Effector memory CD4-positive, alpha-beta T cell (primary cell): Measurements from ENCODE around the gene S100A10.

Source experiments
- DNase-seq, 3 donors: peaks; one replicate each; pipeline ENCODE4 v3.0.0-alpha.2; 2020
- H3K27ac ChIP-seq: 2 replicates; pipeline ENCODE4 v1.7.0; 2013; ENCODE audit warnings: mild to moderate bottlenecking, low read length, moderate library complexity; ENCODE audit not compliant: insufficient read depth, poor library complexity, severe bottlenecking
- H3K27me3 ChIP-seq: replicated peaks from 2 replicates; pipeline ENCODE4 v1.7.0; 2013; ENCODE audit warnings: mild to moderate bottlenecking, low read length; ENCODE audit not compliant: insufficient read depth, control insufficient read depth, poor library complexity, severe bottlenecking
- H3K36me3 ChIP-seq: 2 replicates; pipeline ENCODE4 v1.7.0; 2013; ENCODE audit warnings: mild to moderate bottlenecking, low read length, moderate library complexity; ENCODE audit not compliant: control insufficient read depth, insufficient read depth
- H3K4me1 ChIP-seq: 2 replicates; pipeline ENCODE4 v1.7.0; 2013; ENCODE audit warnings: low read length, mild to moderate bottlenecking; ENCODE audit not compliant: control insufficient read depth, insufficient read depth, poor library complexity, severe bottlenecking
- H3K4me3 ChIP-seq: 2 replicates; pipeline ENCODE4 v1.7.0; 2013; ENCODE audit warnings: low read length, low read depth, mild to moderate bottlenecking; ENCODE audit not compliant: insufficient read depth, poor library complexity, severe bottlenecking
- H3K9me3 ChIP-seq: 2 replicates; pipeline ENCODE4 v1.7.0; 2013; ENCODE audit warnings: mild to moderate bottlenecking, low read length, moderate library complexity; ENCODE audit not compliant: control insufficient read depth

The S100A10 gene

GRCh38 chr1:151989211-151989862 lies 4.3 kb downstream of the S100A10 start:
- Histone ChIP-seq H3K27ac (peak overlapping the region; percentile 21), H3K4me3 (no peak overlapping the region), H3K27me3 (no peaks in the 10 kb centered on the region), H3K36me3 (peaks cover 21% of the 10 kb centered on the region), H3K9me3 (no peaks in the 10 kb centered on the region), H3K4me1 (peaks cover 51% of the 10 kb centered on the region)
- DNase-seq, result no peak

GRCh38 chr1:151988405-151988923 lies 5.2 kb downstream of the S100A10 start:
- DNase-seq, result no peak
- H3K9me3 ChIP-seq, result no peaks in the 10 kb centered on the region
- peaks cover 30% of the 10 kb centered on the region for H3K36me3 ChIP-seq
- H3K4me3 ChIP-seq, result no peak overlapping the region
- peak overlapping the region; percentile 11 for H3K27ac ChIP-seq
- peaks cover 49% of the 10 kb centered on the region for H3K4me1 ChIP-seq
- no peaks in the 10 kb centered on the region for H3K27me3 ChIP-seq

- Histone ChIP-seq H3K4me3 (no peak overlapping the region), H3K27ac (no peak overlapping the region), H3K9me3 (no peaks in the 10 kb centered on the region), H3K4me1 (peaks cover 36% of the 10 kb centered on the region), H3K27me3 (no peaks in the 10 kb centered on the region), H3K36me3 (peaks cover 44% of the 10 kb centered on the region)
- no peak for DNase-seq
Measured at GRCh38 chr1:151986501-151987190, 7.0 kb downstream of the S100A10 start.

GRCh38 chr1:151985768-151986167 lies 7.9 kb downstream of the S100A10 start:
- peaks cover 51% of the 10 kb centered on the region for H3K36me3 ChIP-seq
- no peak for DNase-seq
- no peaks in the 10 kb centered on the region for H3K9me3 ChIP-seq
- peaks cover 31% of the 10 kb centered on the region for H3K4me1 ChIP-seq
- no peaks in the 10 kb centered on the region for H3K27me3 ChIP-seq
- no peak overlapping the region for H3K27ac ChIP-seq
- no peak overlapping the region for H3K4me3 ChIP-seq

- H3K9me3 ChIP-seq, result no peaks in the 10 kb centered on the region
- H3K27me3 ChIP-seq, result no peaks in the 10 kb centered on the region
- DNase-seq, result no peak
- H3K4me1 ChIP-seq, result peaks cover 26% of the 10 kb centered on the region
- no peak overlapping the region for H3K4me3 ChIP-seq
- H3K27ac ChIP-seq, result no peak overlapping the region
- peaks cover 53% of the 10 kb centered on the region for H3K36me3 ChIP-seq
Measured at GRCh38 chr1:151985270-151985669, 8.4 kb downstream of the S100A10 start.

- H3K27ac ChIP-seq, result peak overlapping the region; percentile 15
- peaks cover 53% of the 10 kb centered on the region for H3K36me3 ChIP-seq
- no peaks in the 10 kb centered on the region for H3K27me3 ChIP-seq
- no peak for DNase-seq
- no peak overlapping the region for H3K4me3 ChIP-seq
- peaks cover 18% of the 10 kb centered on the region for H3K4me1 ChIP-seq
- no peaks in the 10 kb centered on the region for H3K9me3 ChIP-seq
Measured at GRCh38 chr1:151984313-151984956, 9.2 kb downstream of the S100A10 start.

- Histone ChIP-seq H3K27me3 (no peaks in the 10 kb centered on the region), H3K4me3 (no peak overlapping the region), H3K36me3 (peaks cover 53% of the 10 kb centered on the region), H3K27ac (no peak overlapping the region), H3K4me1 (peaks cover 17% of the 10 kb centered on the region), H3K9me3 (no peaks in the 10 kb centered on the region)
- DNase-seq, result no peak
Measured at GRCh38 chr1:151982300-151983005, 11.2 kb downstream of the S100A10 start.

- Histone ChIP-seq H3K27me3 (no peaks in the 10 kb centered on the region), H3K9me3 (no peaks in the 10 kb centered on the region), H3K4me1 (peaks cover 17% of the 10 kb centered on the region), H3K36me3 (peaks cover 47% of the 10 kb centered on the region), H3K27ac (no peak overlapping the region), H3K4me3 (no peak overlapping the region)
- DNase-seq, result no peak
Measured at GRCh38 chr1:151981178-151981525, 12.5 kb downstream of the S100A10 start.

GRCh38 chr1:151980287-151981177 lies 13.1 kb downstream of the S100A10 start:
- H3K27ac ChIP-seq, result no peak overlapping the region
- no peaks in the 10 kb centered on the region for H3K9me3 ChIP-seq
- H3K4me3 ChIP-seq, result no peak overlapping the region
- H3K36me3 ChIP-seq, result peaks cover 42% of the 10 kb centered on the region
- DNase-seq, result no peak
- H3K27me3 ChIP-seq, result no peaks in the 10 kb centered on the region
- H3K4me1 ChIP-seq, result peaks cover 17% of the 10 kb centered on the region
